Neural crest cell (in vitro differentiated cells): Measurements from ENCODE around the gene LGR6. TPM values are rescaled to one million over a fixed set of nuclear protein-coding genes. Genes with fewer than 3 reads are reported as not detected.

Source experiments
- DNase-seq: peaks from one replicate; pipeline ENCODE4 v3.0.0; 2021; ENCODE audit warnings: low read depth, mixed read lengths, low spot score
- H3K27ac Mint-ChIP-seq: one replicate; pipeline ENCODE4 v1.8.0; 2021; ENCODE audit warnings: mild to moderate bottlenecking, mixed read lengths; ENCODE audit not compliant: unreplicated experiment
- H3K27me3 Mint-ChIP-seq: 2 replicates; pipeline ENCODE4 v1.8.0; 2021; ENCODE audit warnings: low read depth, mild to moderate bottlenecking, mixed read lengths
- H3K36me3 Mint-ChIP-seq: 2 replicates; pipeline ENCODE4 v1.8.0; 2021; ENCODE audit warnings: low read depth, mild to moderate bottlenecking, mixed read lengths
- H3K4me1 Mint-ChIP-seq: 2 replicates; pipeline ENCODE4 v1.8.0; 2021; ENCODE audit warnings: mixed read lengths
- H3K4me3 Mint-ChIP-seq: one replicate; pipeline ENCODE4 v1.8.0; 2021; ENCODE audit warnings: mild to moderate bottlenecking, mixed read lengths
- H3K9me3 Mint-ChIP-seq: 2 replicates; pipeline ENCODE4 v1.8.0; 2021; ENCODE audit warnings: mixed read lengths
- CTCF ChIP-seq: fragments of 200-600 bp; sonication (generic); conservative IDR thresholded peaks from 2 replicates; pipeline ENCODE4 v1.5.0; 2021; ENCODE audit warnings: antibody characterized with exemption, mild to moderate bottlenecking
- total RNA-seq: library from RNA; stranded (reverse); gene quantifications from 2 replicates; pipeline ENCODE4 v1.2.1, GENCODE V29; 2021

The LGR6 gene
- total RNA-seq, 1 donor from 2014 or later = 0.16 TPM

- Mint-ChIP-seq H3K4me1 (no peaks in the 10 kb centered on the region), H3K4me3 (no peak overlapping the region), H3K9me3 (no peaks in the 10 kb centered on the region), H3K36me3 (no peaks in the 10 kb centered on the region), H3K27ac (no peak overlapping the region), H3K27me3 (no peaks in the 10 kb centered on the region)
- no peak for TF ChIP-seq CTCF
- DNase-seq = no peak
Measured at GRCh38 chr1:202168861-202169260, 24.7 kb upstream of the LGR6 start.

- no peak for DNase-seq
- no peaks in the 10 kb centered on the region for H3K9me3 Mint-ChIP-seq
- H3K27me3 Mint-ChIP-seq = no peaks in the 10 kb centered on the region
- H3K4me3 Mint-ChIP-seq = no peak overlapping the region
- TF ChIP-seq CTCF = no peak
- H3K36me3 Mint-ChIP-seq = no peaks in the 10 kb centered on the region
- H3K4me1 Mint-ChIP-seq = no peaks in the 10 kb centered on the region
- H3K27ac Mint-ChIP-seq = no peak overlapping the region
Measured at GRCh38 chr1:202170726-202171125, 22.9 kb upstream of the LGR6 start.

GRCh38 chr1:202171292-202172014, 22.1 kb upstream of the LGR6 start:
- no peak for TF ChIP-seq CTCF
- Mint-ChIP-seq H3K36me3 (no peaks in the 10 kb centered on the region), H3K27ac (no peak overlapping the region), H3K4me1 (no peaks in the 10 kb centered on the region), H3K27me3 (no peaks in the 10 kb centered on the region), H3K4me3 (no peak overlapping the region), H3K9me3 (no peaks in the 10 kb centered on the region)
- no peak for DNase-seq

GRCh38 chr1:202172015-202172355, 21.6 kb upstream of the LGR6 start:
- TF ChIP-seq CTCF = no peak
- Mint-ChIP-seq H3K4me3 (no peak overlapping the region), H3K27ac (no peak overlapping the region), H3K9me3 (no peaks in the 10 kb centered on the region), H3K4me1 (no peaks in the 10 kb centered on the region), H3K36me3 (no peaks in the 10 kb centered on the region), H3K27me3 (no peaks in the 10 kb centered on the region)
- DNase-seq = no peak

- Mint-ChIP-seq H3K4me3 (no peak overlapping the region), H3K9me3 (no peaks in the 10 kb centered on the region)
Measured at GRCh38 chr1:202173993-202174392, 19.6 kb upstream of the LGR6 start.

More at GRCh38 chr1:202173993-202174392, 19.6 kb upstream of the LGR6 start:
- no peaks in the 10 kb centered on the region for H3K27me3 Mint-ChIP-seq
- no peak for TF ChIP-seq CTCF
- H3K27ac Mint-ChIP-seq = no peak overlapping the region
- DNase-seq = no peak
- no peaks in the 10 kb centered on the region for H3K4me1 Mint-ChIP-seq
- H3K36me3 Mint-ChIP-seq = no peaks in the 10 kb centered on the region
